PFSK-1 (cell line): ENCODE results near the gene COL19A1.

ENCODE experiments used
- FOXP2 ChIP-seq: optimal IDR thresholded peaks from 2 replicates; pipeline ENCODE3; 2011; ENCODE audit warnings: borderline replicate concordance, control low read depth, inconsistent platforms; ENCODE audit not compliant: insufficient read depth; ENCODE audit errors: extremely low read length, extremely low read depth
- POLR2AphosphoS5 ChIP-seq: IDR thresholded peaks from 2 replicates; pipeline ENCODE4 v1.6.1; 2012; ENCODE audit warnings: low read depth, mild to moderate bottlenecking, control low read depth, low read length, moderate library complexity
- REST ChIP-seq, 2 experiments: IDR thresholded peaks; 2 replicates each; pipeline versions ENCODE4 v1.6.1 to v1.8.0; 2011 to 2012; ENCODE audit warnings: low read depth in 2 of 2, low read length in 2 of 2, control low read depth in 1 of 2, inconsistent platforms in 1 of 2, mild to moderate bottlenecking in 1 of 2, moderate library complexity in 1 of 2; ENCODE audit not compliant: insufficient read depth in 1 of 2
- SIN3A ChIP-seq: IDR thresholded peaks from 2 replicates; pipeline ENCODE4 v1.6.1; 2012; ENCODE audit warnings: mild to moderate bottlenecking, low read length, moderate library complexity, borderline replicate concordance; ENCODE audit not compliant: insufficient read depth
- TAF1 ChIP-seq: IDR thresholded peaks from 2 replicates; pipeline ENCODE4 v1.6.1; 2012; ENCODE audit warnings: low read length, control low read depth, borderline replicate concordance; ENCODE audit not compliant: insufficient read depth

COL19A1 gene

DNA sequence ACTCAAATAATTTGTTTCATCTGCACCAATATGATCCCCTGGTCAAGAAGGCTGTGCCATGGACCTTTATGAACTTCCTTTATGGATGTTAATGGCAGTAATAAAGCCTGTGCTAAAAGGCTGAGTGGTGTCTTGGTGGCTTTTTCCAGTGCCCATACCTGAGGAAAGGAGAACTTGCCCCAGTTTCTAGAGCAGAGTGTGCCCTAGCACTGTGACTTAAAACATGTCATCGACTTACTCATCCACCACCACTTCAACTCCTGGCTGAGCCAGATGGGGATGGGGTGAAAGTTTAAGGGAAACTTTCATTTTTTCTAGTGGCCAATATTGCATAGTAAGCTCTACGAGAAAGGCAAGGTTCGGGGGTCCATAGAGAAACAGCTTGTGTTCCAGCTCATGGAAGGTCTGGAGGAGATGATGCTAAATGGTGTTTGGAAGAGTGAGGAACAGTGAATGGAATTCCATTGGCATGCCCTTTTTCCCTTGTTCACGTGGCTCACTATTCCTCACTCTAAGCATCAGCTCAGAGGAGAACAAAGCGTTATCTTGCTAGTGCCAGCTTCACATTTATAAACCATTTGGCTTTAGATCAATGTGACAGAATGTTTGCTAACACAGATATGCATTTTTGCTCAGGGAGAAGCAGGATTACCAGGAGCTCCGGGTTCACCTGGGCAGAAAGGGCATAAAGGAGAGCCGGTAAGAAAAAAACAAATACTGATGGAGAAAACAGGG is 71.2 kb downstream of the COL19A1 start:
- no peak for TF ChIP-seq FOXP2
- TF ChIP-seq SIN3A = no peak
- no peak for TF ChIP-seq POLR2AphosphoS5
- no peak for TF ChIP-seq TAF1
- no peak for TF ChIP-seq REST (IDR thresholded peaks at IDR 0.05; ENCODE audit: insufficient read depth in 1 of 2, low read depth in 2 of 2, low read length in 2 of 2)

GRCh38 chr6:69942485-69942884 is 76.1 kb downstream of the COL19A1 start:
- TF ChIP-seq POLR2AphosphoS5 (no peak), SIN3A (no peak), TAF1 (no peak), FOXP2 (no peak), REST (IDR thresholded peaks at IDR 0.05; ENCODE audit: insufficient read depth in 1 of 2, low read depth in 2 of 2, low read length in 2 of 2) (no peak)

GRCh38 chr6:69945192-69945591 is 78.8 kb downstream of the COL19A1 start:
- TF ChIP-seq REST (IDR thresholded peaks at IDR 0.05; ENCODE audit: insufficient read depth in 1 of 2, low read depth in 2 of 2, low read length in 2 of 2) = no peak
- no peak for TF ChIP-seq POLR2AphosphoS5
- TF ChIP-seq SIN3A = no peak
- no peak for TF ChIP-seq FOXP2
- TF ChIP-seq TAF1 = no peak

DNA sequence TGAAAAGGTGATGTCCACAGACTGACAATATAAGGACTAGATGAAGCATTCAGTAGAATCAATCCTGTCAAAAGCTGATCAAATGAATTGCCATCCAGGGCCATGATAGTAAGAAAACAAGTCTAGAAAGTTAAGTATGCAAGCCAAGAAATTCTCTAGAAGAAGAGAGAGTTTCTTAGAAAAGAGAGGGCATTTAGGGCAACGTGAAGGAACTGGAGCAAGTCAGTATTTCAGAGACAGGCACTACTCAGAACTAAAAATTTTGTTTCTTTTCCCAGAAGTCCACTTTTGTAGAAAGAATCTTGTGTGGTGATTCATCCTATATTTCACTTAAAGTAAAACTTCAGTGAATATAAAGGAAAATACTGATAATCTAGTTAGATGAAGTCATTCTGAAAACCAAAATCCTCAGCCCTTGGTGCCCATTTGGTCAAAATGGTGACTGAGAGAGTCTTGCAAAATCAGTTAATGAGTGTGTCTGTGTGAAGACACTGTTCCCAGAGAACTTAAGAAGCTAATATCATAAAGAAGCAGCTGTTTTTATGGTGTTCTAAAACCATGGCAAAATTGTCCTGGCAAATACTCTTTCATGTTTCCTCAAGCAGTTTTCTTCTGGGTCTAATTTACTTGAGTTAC is 82.2 kb downstream of the COL19A1 start:
- TF ChIP-seq FOXP2 (no peak), REST (IDR thresholded peaks at IDR 0.05; ENCODE audit: insufficient read depth in 1 of 2, low read depth in 2 of 2, low read length in 2 of 2) (no peak), TAF1 (no peak), SIN3A (no peak), POLR2AphosphoS5 (no peak)

GRCh38 chr6:69953491-69953890 is 87.1 kb downstream of the COL19A1 start:
- TF ChIP-seq TAF1 = no peak
- no peak for TF ChIP-seq FOXP2
- no peak for TF ChIP-seq REST (IDR thresholded peaks at IDR 0.05; ENCODE audit: insufficient read depth in 1 of 2, low read depth in 2 of 2, low read length in 2 of 2)
- no peak for TF ChIP-seq POLR2AphosphoS5
- TF ChIP-seq SIN3A = no peak
